LNCAP (cell line): ENCODE measurements around the gene MRTFA.

Experiments
- CTCF ChIP-seq: fragments of 450-650 bp; IDR thresholded peaks from 2 replicates; pipeline ENCODE4 v1.5.1; 2017; ENCODE audit warnings: mild to moderate bottlenecking

MRTFA gene

GRCh38 chr22:40628354-40629042 is 8.0 kb downstream of the MRTFA start:
- no peak for TF ChIP-seq CTCF

- TF ChIP-seq CTCF = no peak
These were observed 8.9 kb downstream of the MRTFA start for GRCh38 chr22:40627612-40628011.

- no peak for TF ChIP-seq CTCF
These were observed 9.7 kb downstream of the MRTFA start for GRCh38 chr22:40626851-40627250.

- TF ChIP-seq CTCF = no peak
These were observed 11.7 kb downstream of the MRTFA start for GRCh38 chr22:40624770-40625169.

GRCh38 chr22:40621309-40622151 is 15.0 kb downstream of the MRTFA start:
- TF ChIP-seq CTCF = no peak

GRCh38 chr22:40620464-40621046 is 16.0 kb downstream of the MRTFA start:
- TF ChIP-seq CTCF = no peak

GRCh38 chr22:40618400-40618799 is 18.1 kb downstream of the MRTFA start:
- TF ChIP-seq CTCF = no peak
